Small intestine (tissue), 7 donors: ENCODE data around the gene PERM1. TPM values are rescaled to one million over a fixed set of nuclear protein-coding genes. Genes with fewer than 3 reads are reported as not detected.
"Not testable (repeated sequence)": the region's sequence is repeated elsewhere in the genome, so short reads cannot be mapped to it uniquely, and the experiment has no call there.

Experiments
- DNase-seq, 2 donors: peaks; one replicate each; pipeline versions ENCODE4 v3.0.0 to v3.0.0-alpha.2; 2013
- FAIRE-seq: peaks from 2 replicates; lab custom pipeline; 2012; peaks lifted over from hg19 to GRCh38; lab: Jason Lieb, UNC
- H3K27ac ChIP-seq, 3 donors: one replicate each; pipeline ENCODE4 v1.5.1; 2013; ENCODE audit warnings: low read length in 2 of 3, mild to moderate bottlenecking in 2 of 3, control low read depth in 1 of 3, inconsistent platforms in 1 of 3, low read depth in 1 of 3, moderate library complexity in 1 of 3
- H3K27me3 ChIP-seq, 3 donors: one replicate each; pipeline ENCODE4 v1.6.1; 2013; ENCODE audit warnings: low read length in 3 of 3, inconsistent platforms in 1 of 3; ENCODE audit not compliant: control insufficient read depth in 3 of 3, insufficient read depth in 3 of 3
- H3K36me3 ChIP-seq, 3 donors: one replicate each; pipeline ENCODE4 v1.6.1; 2013; ENCODE audit warnings: low read length in 3 of 3, inconsistent platforms in 1 of 3, low read depth in 1 of 3, mild to moderate bottlenecking in 1 of 3, moderate library complexity in 1 of 3; ENCODE audit not compliant: control insufficient read depth in 3 of 3, insufficient read depth in 2 of 3
- H3K4me1 ChIP-seq, 3 donors: one replicate each; pipeline ENCODE4 v1.6.1; 2013; ENCODE audit warnings: low read length in 2 of 3, inconsistent platforms in 1 of 3, low read depth in 1 of 3, mild to moderate bottlenecking in 1 of 3, moderate library complexity in 1 of 3; ENCODE audit not compliant: control insufficient read depth in 3 of 3, insufficient read depth in 2 of 3
- H3K4me3 ChIP-seq, 3 donors: one replicate each; pipeline ENCODE4 v1.5.1; 2013; ENCODE audit warnings: low read length in 3 of 3, control low read depth in 1 of 3, inconsistent platforms in 1 of 3, low read depth in 1 of 3, mild to moderate bottlenecking in 1 of 3, moderate library complexity in 1 of 3
- H3K9me3 ChIP-seq, 2 donors: one replicate each; pipeline ENCODE4 v1.6.1; 2013; ENCODE audit warnings: low read depth in 1 of 2, low read length in 1 of 2; ENCODE audit not compliant: control insufficient read depth in 2 of 2, insufficient read depth in 1 of 2
- WGBS, 3 donors: extraction: QIAGEN DNeasy Blood & Tissue Kit; methylation state at CpG; one replicate each; pipeline ENCODE4 v1.1.7; 2013; 5-methylcytosine and 5-hydroxymethylcytosine counted together
- polyA plus RNA-seq, 4 donors: library from polyadenylated mRNA; stranded (reverse) in 3 of 4; unstranded in 1 of 4; fragments of 200-250 nt in 3 of 4; fragments of 120-200 nt in 1 of 4; gene quantifications; one replicate each; pipeline versions ENCODE4 v1.2.1 to v1.2.3, GENCODE V29; 2013
- donor health status: healthy with polysubstance abuse.
- donor health status: control.
- donor health status: control.
- donor health status: Bipolar disorder and iron deficiency.
- donor health status: healthy.

Gene PERM1
- polyA plus RNA-seq, 4 donors = 0.22 to 1.6 (median 0.30) TPM; not detected in 1

- not testable (repeated sequence) for H3K27ac ChIP-seq, DNase-seq, H3K4me3 ChIP-seq, FAIRE-seq, H3K4me1 ChIP-seq, H3K36me3 ChIP-seq
- H3K27me3 ChIP-seq = peaks cover 0 to 31% (median 0%) of the 10 kb centered on the region in 3 donors
- peaks cover 0 to 17% of the 10 kb centered on the region in 2 donors for H3K9me3 ChIP-seq
- 84 to 88% (median 85%) methylated on average over 5 of the region's 5 CpGs for WGBS, 3 donors
These were observed 6.2 kb upstream of the PERM1 start for GRCh38 chr1:988061-988460.

GRCh38 chr1:985126-985525, 3.2 kb upstream of the PERM1 start:
- Histone ChIP-seq H3K4me1 (no peaks in the 10 kb centered on the region), H3K36me3 (no peaks in the 10 kb centered on the region), H3K27me3 (peaks cover 0 to 56% (median 5%) of the 10 kb centered on the region in 3 donors), H3K4me3 (no peak overlapping the region), H3K27ac (no peak overlapping the region), H3K9me3 (no peaks in the 10 kb centered on the region)
- WGBS, 3 donors = 73 to 78% (median 77%) methylated on average over 13 of the region's 13 CpGs
- DNase-seq = no peak
- no peak for FAIRE-seq

- H3K36me3 ChIP-seq = no peaks in the 10 kb centered on the region
- no peak overlapping the region for H3K4me3 ChIP-seq
- WGBS, 3 donors = 42 to 53% (median 53%) methylated on average over 12 of the region's 12 CpGs
- peak in 1 of 2 donors; percentile 13 for DNase-seq
- no peak for FAIRE-seq
- H3K27me3 ChIP-seq = peaks cover 0 to 54% (median 5%) of the 10 kb centered on the region in 3 donors
- H3K9me3 ChIP-seq = no peaks in the 10 kb centered on the region
- no peaks in the 10 kb centered on the region for H3K4me1 ChIP-seq
- no peak overlapping the region for H3K27ac ChIP-seq
These were observed 2.6 kb upstream of the PERM1 start for GRCh38 chr1:984476-984814.

- H3K27ac ChIP-seq = no peak overlapping the region
- no peak overlapping the region for H3K4me3 ChIP-seq
- DNase-seq = peak; percentile 20 to 61
- WGBS, 3 donors = 16 to 20% (median 18%) methylated on average over 23 to 29 of the region's 29 CpGs
- H3K27me3 ChIP-seq = peaks cover 0 to 53% (median 5%) of the 10 kb centered on the region in 3 donors
- no peaks in the 10 kb centered on the region for H3K4me1 ChIP-seq
- H3K36me3 ChIP-seq = no peaks in the 10 kb centered on the region
- no peak for FAIRE-seq
- H3K9me3 ChIP-seq = no peaks in the 10 kb centered on the region
These were observed 2.0 kb upstream of the PERM1 start for GRCh38 chr1:983798-984475.

DNA sequence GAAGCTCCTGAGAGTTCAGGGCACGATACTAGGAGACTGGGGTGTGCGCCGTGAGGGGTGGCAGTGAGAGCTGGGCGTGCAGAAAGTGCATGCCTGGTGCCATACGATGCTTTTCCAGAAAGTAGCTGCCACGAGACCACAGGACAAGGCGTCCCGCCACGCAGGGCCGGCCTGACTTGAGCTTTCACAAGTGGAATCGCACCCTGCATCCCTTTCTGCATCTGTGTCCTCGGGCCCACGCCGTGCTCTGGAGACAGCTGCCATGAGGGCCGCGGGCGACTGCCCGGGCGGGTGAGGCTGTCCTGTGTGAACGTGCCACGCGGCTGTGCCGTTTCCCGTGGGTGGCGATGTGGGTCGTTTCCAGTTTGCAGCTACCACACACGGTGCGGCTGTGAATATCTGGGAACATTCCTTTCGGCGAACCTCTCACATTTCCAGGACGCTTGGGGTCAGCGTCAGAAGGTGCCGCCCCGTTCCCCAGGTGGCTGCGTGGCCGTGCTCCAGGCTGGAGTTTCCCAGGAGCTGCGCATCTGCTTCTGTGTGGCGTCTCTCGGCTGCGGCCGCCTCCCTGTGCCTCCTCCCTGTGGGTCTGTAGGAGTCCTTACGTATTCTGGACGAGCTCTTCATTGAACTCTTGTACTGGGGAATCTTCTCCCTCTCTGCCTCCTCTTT, 1.0 kb upstream of the PERM1 start:
- peaks cover 0 to 53% (median 5%) of the 10 kb centered on the region in 3 donors for H3K27me3 ChIP-seq
- no peak overlapping the region for H3K4me3 ChIP-seq
- FAIRE-seq (no peak), DNase-seq (no peak)
- H3K36me3 ChIP-seq = no peaks in the 10 kb centered on the region
- no peaks in the 10 kb centered on the region for H3K4me1 ChIP-seq
- peaks cover 0 to 3% of the 10 kb centered on the region in 2 donors for H3K9me3 ChIP-seq
- 75 to 82% (median 80%) methylated on average over 42 to 43 of the region's 43 CpGs for WGBS, 3 donors
- H3K27ac ChIP-seq = no peak overlapping the region

- no peaks in the 10 kb centered on the region for H3K36me3 ChIP-seq
- WGBS, 3 donors = 59 to 75% (median 64%) methylated on average over 20 to 21 of the region's 21 CpGs
These were observed 370 bp downstream of the PERM1 start for GRCh38 chr1:981491-981954.

GRCh38 chr1:980602-981395, 1.1 kb downstream of the PERM1 start:
- H3K27me3 ChIP-seq = peaks cover 0 to 47% (median 5%) of the 10 kb centered on the region in 3 donors
- H3K9me3 ChIP-seq = peaks cover 0 to 3% of the 10 kb centered on the region in 2 donors
- no peak overlapping the region for H3K4me3 ChIP-seq
- H3K4me1 ChIP-seq = no peaks in the 10 kb centered on the region
- no peaks in the 10 kb centered on the region for H3K36me3 ChIP-seq
- H3K27ac ChIP-seq = no peak overlapping the region
- FAIRE-seq (no peak), DNase-seq (no peak)
- 72 to 74% (median 73%) methylated on average over 31 to 35 of the region's 35 CpGs for WGBS, 3 donors

More at GRCh38 chr1:981491-981954, 370 bp downstream of the PERM1 start:
- Histone ChIP-seq H3K27ac (no peak overlapping the region), H3K9me3 (peaks cover 0 to 3% of the 10 kb centered on the region in 2 donors), H3K4me3 (no peak overlapping the region), H3K27me3 (peaks cover 0 to 51% (median 5%) of the 10 kb centered on the region in 3 donors), H3K4me1 (no peaks in the 10 kb centered on the region)
- DNase-seq (no peak), FAIRE-seq (no peak)

DNA sequence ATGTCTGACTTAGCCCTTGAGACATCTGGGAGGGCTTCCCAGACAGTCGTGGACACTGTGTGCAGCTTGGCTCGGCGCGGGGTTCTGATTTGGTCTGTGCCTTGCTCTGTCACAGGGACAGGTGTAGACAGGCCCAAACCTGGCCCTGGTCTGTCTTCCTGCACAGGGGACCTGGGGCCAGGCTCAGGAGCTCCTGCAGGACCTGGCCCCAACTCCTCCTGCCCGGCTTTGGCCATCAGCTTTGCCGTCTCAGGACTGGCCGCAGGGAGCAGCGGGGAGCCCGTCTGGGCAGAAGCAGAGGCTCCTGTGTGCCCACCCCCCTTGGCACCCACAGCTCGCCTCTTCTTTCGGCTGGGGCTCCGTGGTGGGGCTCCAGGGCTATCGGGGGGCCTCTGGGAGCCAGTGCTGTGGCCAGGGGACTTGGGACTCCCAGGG, 1.7 kb downstream of the PERM1 start:
- no peak for DNase-seq
- FAIRE-seq = no peak
- Histone ChIP-seq H3K27me3 (peaks cover 0 to 48% (median 5%) of the 10 kb centered on the region in 3 donors), H3K36me3 (no peaks in the 10 kb centered on the region), H3K9me3 (peaks cover 0 to 3% of the 10 kb centered on the region in 2 donors), H3K4me1 (no peaks in the 10 kb centered on the region), H3K4me3 (no peak overlapping the region), H3K27ac (no peak overlapping the region)
- whole genome bisulfite sequencing, 3 donors = 72 to 78% (median 77%) methylated on average over 13 of the region's 13 CpGs
